ENCODE data around the gene TEN1.

- TF ChIP-seq EZH2 (optimal IDR thresholded peaks at IDR 0.05; ENCODE audit: low read depth, low read length) (no peak), CTCF (IDR thresholded peaks at IDR 0.05; ENCODE audit: low read length) (no peak)
These were observed 55.6 kb downstream of the TEN1 start for GRCh38 chr17:76034428-76035350.

Measured in MM.1S (cell line).